Cardiac fibroblast (primary cell): Measurements from ENCODE around the gene MAP3K14.
A peak's percentile ranks its signal among the peaks of the same experiment; 100 is the strongest.

Experiments used
- DNase-seq, 2 donors: peaks; one replicate each; pipeline versions ENCODE4 v3.0.0 to v3.0.0-alpha.2; 2010; ENCODE audit warnings: low read depth in 2 of 2
- H3K4me3 ChIP-seq, 2 donors: replicated peaks in 1 of 2; 1 replicate in 1 of 2; 2 replicates in 1 of 2; pipeline ENCODE4 v1.5.1; 2011; ENCODE audit warnings: low read depth in 2 of 2, low read length in 2 of 2, mild to moderate bottlenecking in 2 of 2, moderate library complexity in 1 of 2
- CTCF ChIP-seq: IDR thresholded peaks from one replicate; pipeline ENCODE4 v1.5.1; 2011; ENCODE audit warnings: low read depth, mild to moderate bottlenecking, low read length, inconsistent platforms

Gene MAP3K14

GRCh38 chr17:45316434-45317110 lies at the start of gene MAP3K14:
Gene MAP3K14 (minus strand): TSS chr17:45317020. CDS start chr17:45290745, 26,275 bp downstream.
- H3K4me3 ChIP-seq: peak within 1 kb of the TSS; percentile 76 to 81
- peak; percentile 69 to 78 for DNase-seq
- TF ChIP-seq CTCF: peak; percentile 2

GRCh38 chr17:45366049-45366448 lies 49.2 kb upstream of the MAP3K14 start:
- no peak for TF ChIP-seq CTCF
- DNase-seq: no peak
- H3K4me3 ChIP-seq: no peak overlapping the region

GRCh38 chr17:45364531-45365390 lies 47.9 kb upstream of the MAP3K14 start:
- TF ChIP-seq CTCF: no peak
- peak; percentile 55 to 84 for DNase-seq
- no peak overlapping the region for H3K4me3 ChIP-seq

GRCh38 chr17:45363498-45363897 lies 46.7 kb upstream of the MAP3K14 start:
- H3K4me3 ChIP-seq: no peak overlapping the region
- TF ChIP-seq CTCF: no peak
- no peak for DNase-seq

- DNase-seq: no peak
- no peak for TF ChIP-seq CTCF
- no peak overlapping the region for H3K4me3 ChIP-seq
These were observed 45.2 kb upstream of the MAP3K14 start for GRCh38 chr17:45361976-45362375.

GRCh38 chr17:45361451-45361850 lies 44.6 kb upstream of the MAP3K14 start:
- DNase-seq: no peak
- TF ChIP-seq CTCF: no peak
- H3K4me3 ChIP-seq: no peak overlapping the region
